NCI-H524 (cell line): Measurements from ENCODE around the gene SLC15A1.
"Not testable (repeated sequence)": the region's sequence is repeated elsewhere in the genome, so short reads cannot be mapped to it uniquely, and the experiment has no call there.

ENCODE experiments used
- DNase-seq, 2 experiments: peaks; one replicate each; lab custom pipeline; 2025; lab: John Stamatoyannopoulos, UW

SLC15A1 gene

DNA sequence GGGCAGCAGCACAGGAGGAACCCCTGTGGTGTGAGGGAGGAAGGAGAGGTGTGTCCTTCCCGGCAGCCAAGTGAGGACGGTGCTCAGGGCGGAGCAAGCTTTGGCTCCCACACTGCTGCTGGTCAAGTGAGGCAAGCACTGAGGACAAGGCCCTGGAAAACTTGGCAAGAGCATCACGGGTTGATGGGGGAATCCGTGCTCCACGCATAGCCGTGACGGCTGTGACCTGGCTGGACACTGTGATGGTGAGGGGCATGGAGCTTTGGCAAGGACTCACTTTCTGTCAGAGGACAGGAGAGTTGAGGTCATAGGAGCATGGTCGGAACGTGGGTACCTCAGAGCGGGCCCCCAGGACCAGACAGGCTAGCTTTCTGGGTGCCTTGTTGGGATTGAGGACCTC is 29.0 kb upstream of the SLC15A1 start:
- no peak for DNase-seq

DNA sequence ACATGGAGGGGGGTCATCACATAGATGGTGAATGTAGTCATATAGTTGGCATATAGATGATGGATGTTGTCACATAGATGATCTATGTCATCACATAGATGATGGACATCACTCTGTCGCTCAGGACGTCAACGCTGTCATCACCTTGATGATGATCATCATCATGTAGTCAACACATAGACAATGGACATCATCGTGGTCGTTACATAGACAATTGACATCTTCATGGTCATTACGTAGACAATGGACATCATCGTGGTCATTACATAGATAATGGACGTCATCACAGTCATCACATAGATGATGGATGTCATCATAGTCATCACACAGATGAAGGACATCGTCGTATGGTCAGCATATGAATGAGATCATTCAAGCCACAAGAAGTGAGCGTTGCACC is 28.6 kb upstream of the SLC15A1 start:
- no peak for DNase-seq

DNA sequence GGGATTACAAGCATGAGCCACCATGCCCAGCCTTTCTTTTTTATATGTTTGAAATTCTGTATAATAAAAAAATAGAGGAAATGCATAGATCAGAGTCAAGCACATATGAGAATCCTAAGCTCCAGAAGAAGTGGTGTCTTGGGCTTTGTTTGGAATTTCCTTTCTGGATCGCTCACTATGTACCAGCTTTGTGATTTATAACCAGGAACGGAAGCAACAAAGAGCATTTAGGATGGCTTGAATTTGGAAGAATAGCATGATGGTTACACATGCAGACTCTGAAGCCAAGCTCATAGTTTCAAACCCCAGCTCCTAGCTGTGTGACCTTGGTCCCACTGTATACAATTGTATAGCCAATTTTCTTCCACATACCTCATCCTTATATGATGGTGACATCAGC is 28.0 kb upstream of the SLC15A1 start:
- no peak for DNase-seq

- no peak for DNase-seq
Measured at GRCh38 chr13:98779695-98780094, 27.2 kb upstream of the SLC15A1 start.

DNA sequence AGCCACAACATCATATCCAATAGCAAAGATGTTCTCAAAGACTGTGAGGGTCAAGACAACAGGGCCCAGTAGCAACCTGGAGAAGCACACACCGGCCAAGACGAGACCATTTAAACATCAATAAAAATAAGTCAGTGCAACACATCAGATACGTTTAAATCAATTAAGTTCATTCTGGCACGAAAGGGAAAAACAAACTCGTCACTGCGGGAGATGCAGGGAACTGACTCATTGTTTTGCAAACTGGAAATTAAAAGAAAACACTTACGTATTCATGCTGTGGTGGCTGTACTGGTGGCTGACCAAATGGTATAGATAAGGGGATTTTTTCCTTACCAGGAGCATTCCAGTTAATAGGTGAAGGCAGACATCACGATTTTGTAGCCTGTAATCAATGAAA is 26.3 kb upstream of the SLC15A1 start:
- DNase-seq = no peak

GRCh38 chr13:98776644-98777043 is 24.2 kb upstream of the SLC15A1 start:
- DNase-seq = no peak

DNA sequence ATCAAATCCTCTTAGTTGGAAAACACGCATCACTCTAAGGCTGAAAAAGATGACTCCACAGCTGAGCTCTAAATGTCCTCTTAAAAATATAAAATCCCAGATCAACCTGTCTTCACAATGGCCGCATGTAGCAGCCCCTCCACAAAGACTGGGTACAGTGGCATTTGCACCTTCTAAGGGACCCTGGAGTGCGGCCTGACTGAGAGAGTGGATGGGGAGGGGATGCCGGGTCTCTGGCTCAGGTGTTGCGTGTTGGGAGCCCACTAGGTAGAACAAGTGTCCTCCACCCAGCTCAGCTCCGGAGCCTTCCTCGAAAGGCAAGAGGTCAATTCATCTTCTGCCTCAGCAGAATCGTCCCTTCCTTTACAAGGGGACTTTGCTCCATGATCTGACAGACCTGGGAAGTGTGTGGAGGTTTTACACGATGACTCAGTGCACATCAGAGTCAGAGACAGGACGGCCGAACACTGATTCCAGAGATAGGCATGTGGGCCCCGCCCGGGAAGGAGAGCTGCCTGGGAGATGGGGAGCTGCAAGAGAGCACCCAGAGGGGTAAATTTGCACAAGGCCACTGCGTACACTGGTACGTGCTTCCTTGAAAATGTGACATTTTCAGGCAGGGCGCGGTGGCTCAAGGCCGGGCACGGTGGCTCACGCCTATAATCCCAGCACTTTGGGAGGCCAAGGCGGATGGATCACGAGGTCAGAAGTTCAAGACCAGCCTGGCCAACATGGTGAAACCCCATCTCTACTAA is 23.5 kb upstream of the SLC15A1 start:
- no peak for DNase-seq

DNA sequence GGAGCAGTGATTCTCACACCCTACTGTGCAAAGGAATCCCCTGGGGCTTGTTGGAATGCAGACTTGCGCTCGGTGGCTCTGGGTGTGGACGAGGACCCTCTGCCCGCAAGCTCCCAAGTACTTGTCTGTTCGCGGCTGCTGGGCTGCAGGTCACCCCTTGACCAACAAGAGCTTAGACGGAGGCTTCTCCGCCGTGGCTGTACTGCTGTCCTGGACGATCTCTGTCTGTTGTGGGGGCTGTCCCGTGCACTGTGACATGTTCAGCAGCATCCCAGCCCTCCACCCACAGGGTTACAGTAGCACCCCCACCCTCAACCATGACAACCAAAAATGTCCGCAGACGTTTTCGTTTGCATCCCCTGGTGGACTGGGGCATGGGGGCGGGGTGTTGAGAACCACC is 22.9 kb upstream of the SLC15A1 start:
- DNase-seq = no peak

DNA sequence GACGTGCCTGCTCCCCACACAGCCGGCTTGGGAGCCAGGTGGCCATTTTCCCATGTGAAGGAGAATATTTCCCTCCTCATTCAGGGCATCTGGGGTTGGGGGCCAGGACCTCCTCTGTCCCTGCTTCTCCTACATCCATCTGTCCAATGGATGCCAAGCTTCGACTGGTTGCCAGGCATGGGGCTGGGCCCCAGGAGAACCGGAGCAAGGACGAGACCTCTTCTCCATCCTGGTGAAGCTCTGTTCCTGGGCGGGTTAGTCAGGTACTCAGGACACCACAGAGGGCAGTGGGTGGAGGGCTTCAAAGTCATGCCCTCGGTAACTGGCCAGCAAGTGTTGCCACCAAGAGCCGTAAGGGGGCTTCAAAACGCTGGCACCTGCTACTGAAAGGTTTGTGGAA is 22.3 kb upstream of the SLC15A1 start:
- no peak for DNase-seq

DNA sequence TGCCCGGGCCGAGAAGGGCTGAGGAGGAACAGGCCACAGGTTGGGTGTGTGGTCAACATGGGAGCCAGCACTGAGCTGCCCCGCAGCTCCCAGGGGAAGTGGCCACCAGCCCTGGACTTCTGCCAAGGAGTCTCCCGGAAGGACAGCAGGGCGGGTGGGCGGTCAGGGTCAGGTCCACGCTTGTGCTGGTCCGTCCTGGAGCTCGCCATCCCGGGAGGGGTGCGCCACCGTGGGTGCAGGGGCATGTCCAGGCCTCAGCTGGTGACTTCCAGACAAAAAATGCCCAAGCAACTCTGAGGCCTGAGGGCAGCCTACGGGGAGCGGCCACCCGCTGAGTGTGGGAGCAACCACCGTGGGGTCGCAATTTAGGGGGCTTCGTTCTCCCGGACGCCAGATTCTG is 21.4 kb upstream of the SLC15A1 start:
- DNase-seq = no peak

DNA sequence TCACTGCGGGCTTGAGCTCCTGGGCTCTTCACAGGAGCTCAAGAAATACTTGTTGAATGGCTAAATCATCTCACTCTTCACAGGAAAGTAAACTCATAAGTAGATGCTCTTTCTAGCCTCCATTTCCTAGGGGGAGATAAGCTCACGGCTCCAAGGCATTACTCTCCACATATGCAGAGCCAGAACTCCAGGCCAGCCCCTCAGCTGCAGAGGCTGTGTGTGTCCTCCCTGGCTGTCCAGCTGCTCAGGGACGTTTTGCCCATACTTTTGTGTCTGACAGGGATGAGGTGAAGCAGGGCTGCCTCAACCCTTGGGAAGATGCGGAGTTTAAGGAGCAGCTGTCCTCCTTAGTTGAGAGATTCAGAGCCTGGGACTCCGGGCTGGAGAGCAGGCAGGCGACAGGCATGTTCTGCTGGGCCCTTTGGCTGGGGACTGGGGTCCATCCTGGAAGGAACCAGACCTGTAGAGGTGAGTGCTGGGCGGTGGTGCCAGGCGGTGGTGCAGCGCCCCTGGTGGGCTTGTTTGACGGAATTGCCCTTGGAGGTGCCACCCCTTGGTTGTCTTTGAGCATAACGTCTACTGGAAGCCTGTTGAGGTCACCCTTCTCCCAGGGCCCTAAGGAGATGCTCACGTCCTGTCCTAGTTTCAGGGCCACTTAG is 20.5 kb upstream of the SLC15A1 start:
- DNase-seq = no peak

DNA sequence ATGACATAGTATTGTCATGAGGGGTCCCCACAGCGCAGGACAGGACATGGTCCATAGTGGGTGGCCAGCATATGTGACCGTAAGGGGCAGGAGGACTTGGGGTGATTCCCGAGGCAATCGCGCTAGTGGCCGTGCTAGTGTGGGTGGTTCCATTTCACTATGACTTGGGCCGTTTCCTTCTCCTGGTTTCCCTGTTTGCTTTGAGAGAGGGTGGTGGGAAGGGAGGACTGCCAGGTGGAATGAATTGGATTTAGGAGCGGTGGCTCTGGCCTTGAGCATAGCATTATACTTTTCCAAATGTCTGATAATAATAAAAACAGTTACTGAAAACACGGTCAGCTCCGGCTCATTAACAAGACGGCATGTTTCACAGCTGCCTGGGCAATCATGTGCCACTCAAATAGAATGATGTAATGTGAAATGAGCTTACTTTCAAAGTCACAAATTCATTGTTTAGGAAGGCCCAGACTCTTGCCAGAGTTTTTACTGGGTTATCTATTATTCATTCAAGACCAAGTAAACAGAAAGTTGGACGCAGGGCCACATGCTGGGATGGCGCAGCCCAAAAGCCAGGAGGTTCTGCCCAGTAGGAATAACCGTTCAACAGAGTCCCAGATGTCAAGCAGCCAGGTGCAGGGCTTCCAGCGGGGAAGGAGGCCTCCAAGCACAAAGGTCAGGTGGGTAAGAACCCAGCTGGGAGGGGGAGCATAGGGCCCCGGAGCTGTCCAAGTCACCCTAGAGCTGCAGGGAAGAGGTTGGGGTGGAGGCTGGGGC is 19.6 kb upstream of the SLC15A1 start:
- DNase-seq = no peak

DNA sequence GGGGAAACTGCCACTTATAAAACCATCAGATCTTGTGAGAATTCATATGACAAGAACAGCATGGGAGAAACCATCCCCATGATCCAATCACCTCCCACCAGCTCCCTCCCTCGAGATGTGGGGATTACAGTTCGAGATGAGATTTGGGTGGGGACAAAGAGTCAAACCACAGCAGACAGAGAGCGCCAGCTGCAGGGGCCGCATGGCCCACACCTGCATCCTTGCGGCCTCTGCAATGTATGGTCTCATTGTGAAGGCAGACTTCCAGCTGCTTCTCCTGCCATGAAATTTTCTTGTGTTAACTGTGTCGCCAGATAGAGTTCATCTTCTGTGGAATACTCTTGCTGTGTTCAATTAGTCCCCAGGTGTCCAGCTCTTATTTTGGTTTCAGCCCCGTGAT is 17.3 kb upstream of the SLC15A1 start:
- DNase-seq = no peak

GRCh38 chr13:98768522-98768921 is 16.1 kb upstream of the SLC15A1 start:
- DNase-seq = no peak

- DNase-seq = no peak
Measured at GRCh38 chr13:98766697-98767096, 14.2 kb upstream of the SLC15A1 start.

GRCh38 chr13:98765996-98766519 is 13.6 kb upstream of the SLC15A1 start:
- peak in 1 of 2 experiments; percentile 21 for DNase-seq

DNA sequence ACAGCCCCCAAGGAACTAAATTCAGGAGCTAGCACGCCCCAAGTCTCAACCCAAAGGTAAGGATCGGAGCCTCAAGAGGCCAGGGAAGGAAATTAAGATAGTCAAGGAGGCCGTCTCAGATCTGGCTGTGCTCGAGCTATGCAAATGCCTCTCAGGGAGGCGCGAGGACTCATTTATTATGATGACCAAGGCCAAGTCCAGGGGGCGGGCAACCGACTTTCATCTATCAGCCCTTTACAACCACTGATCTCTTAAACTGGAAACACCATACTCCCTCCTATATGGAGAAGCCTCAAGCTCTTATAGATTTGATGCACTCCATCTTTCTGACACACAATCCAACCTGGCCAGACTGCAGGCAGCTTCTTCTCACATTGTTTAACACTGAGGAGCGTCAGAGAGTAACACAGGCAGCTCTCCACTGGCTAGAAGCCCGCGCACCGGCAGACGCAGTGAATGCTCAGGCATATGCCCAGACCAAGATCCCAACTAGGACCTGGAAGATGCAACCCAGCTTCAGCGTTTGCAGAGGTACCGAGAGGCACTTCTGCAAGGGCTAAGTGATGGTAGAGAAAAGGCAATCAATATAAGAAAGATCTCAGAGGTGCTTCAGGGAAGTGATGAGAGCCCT is 9.6 kb upstream of the SLC15A1 start:
- DNase-seq = no peak

- no peak for DNase-seq
Measured at GRCh38 chr13:98761126-98761985, 8.9 kb upstream of the SLC15A1 start.

DNA sequence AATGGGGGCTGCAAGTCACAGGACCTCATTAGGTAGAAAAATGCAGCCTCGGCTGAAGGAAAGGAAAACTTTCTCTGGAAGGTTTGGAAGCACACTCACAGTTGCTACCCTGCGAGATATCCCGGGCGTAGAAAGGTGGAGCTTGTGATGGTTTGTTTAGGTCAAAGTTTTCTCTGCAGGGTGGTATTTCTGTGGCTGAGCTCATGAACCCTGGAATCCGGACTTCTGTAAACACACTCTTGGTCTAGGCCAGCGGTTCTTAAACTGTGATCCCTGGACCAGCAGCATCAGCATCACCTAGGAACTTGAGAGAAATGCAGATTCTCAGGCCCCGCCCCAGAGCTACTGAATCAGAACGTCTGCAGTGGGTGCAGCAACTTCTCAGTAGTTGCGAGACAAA is 3.3 kb upstream of the SLC15A1 start:
- no peak for DNase-seq

GRCh38 chr13:98755116-98755515 is 2.6 kb upstream of the SLC15A1 start:
- no peak for DNase-seq

DNA sequence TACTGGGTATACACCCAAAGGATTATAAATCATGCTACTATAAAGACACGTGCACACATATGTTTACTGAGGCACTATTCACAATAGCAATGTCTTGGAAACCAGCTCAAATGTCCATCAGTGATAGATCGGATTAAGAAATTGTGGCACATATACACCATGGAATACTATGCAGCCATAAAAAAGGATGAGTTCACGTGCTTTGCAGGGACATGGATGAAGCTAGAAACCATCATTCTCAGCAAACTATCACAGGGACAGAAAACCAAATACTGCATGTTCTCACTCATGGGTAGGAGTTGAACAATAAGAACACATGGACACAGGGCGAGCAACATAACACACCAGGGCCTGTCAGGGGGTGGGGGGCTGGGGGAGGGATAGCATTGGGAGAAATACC is 2.0 kb upstream of the SLC15A1 start:
- DNase-seq = not testable (repeated sequence)
